Astrocyte (in vitro differentiated cells and primary cell): Measurements from ENCODE around the gene UMODL1. TPM values are rescaled to one million over a fixed set of nuclear protein-coding genes. Genes with fewer than 3 reads are reported as not detected.

Source experiments
- DNase-seq: peaks from one replicate; pipeline ENCODE4 v3.0.0-alpha.2; 2010; ENCODE audit warnings: low read depth
- FAIRE-seq: peaks from 2 replicates; lab custom pipeline; 2011; peaks lifted over from hg19 to GRCh38; lab: Jason Lieb, UNC
- H2AFZ ChIP-seq: 2 replicates; pipeline ENCODE4 v1.6.0; 2012; ENCODE audit warnings: low read depth, low read length, inconsistent platforms
- H3K27ac ChIP-seq: 2 replicates; pipeline ENCODE4 v1.5.1; 2011; ENCODE audit warnings: low read depth, low read length, inconsistent platforms
- H3K27me3 ChIP-seq: 2 replicates; pipeline ENCODE4 v1.6.0; 2011; ENCODE audit warnings: low read length, inconsistent platforms; ENCODE audit not compliant: insufficient read depth
- H3K36me3 ChIP-seq: 2 replicates; pipeline ENCODE4 v1.5.1; 2011; ENCODE audit warnings: low read length, inconsistent platforms; ENCODE audit not compliant: insufficient read depth
- H3K4me1 ChIP-seq: 2 replicates; pipeline ENCODE4 v1.5.1; 2011; ENCODE audit warnings: low read length, inconsistent platforms; ENCODE audit not compliant: insufficient read depth
- H3K4me2 ChIP-seq: 2 replicates; pipeline ENCODE4 v1.6.0; 2012; ENCODE audit warnings: low read length, inconsistent platforms
- H3K4me3 ChIP-seq: 2 replicates; pipeline ENCODE4 v1.5.1; 2011; ENCODE audit warnings: low read depth, mild to moderate bottlenecking, low read length, inconsistent platforms; ENCODE audit not compliant: insufficient read depth
- H3K79me2 ChIP-seq: 2 replicates; pipeline ENCODE4 v1.6.0; 2012; ENCODE audit warnings: mild to moderate bottlenecking, low read length, inconsistent platforms; ENCODE audit not compliant: insufficient read depth
- H3K9ac ChIP-seq: 2 replicates; pipeline ENCODE4 v1.6.0; 2012; ENCODE audit warnings: mild to moderate bottlenecking, low read length, inconsistent platforms
- H3K9me3 ChIP-seq: 2 replicates; pipeline ENCODE4 v1.5.1; 2012; ENCODE audit warnings: low read depth, mild to moderate bottlenecking, low read length, inconsistent platforms; ENCODE audit not compliant: insufficient read depth
- H4K20me1 ChIP-seq: 2 replicates; pipeline ENCODE4 v1.6.0; 2012; ENCODE audit warnings: low read length, inconsistent platforms; ENCODE audit not compliant: insufficient read depth
- H3K27ac Mint-ChIP-seq: one replicate; pipeline ENCODE4 v1.8.0; 2021; ENCODE audit warnings: mild to moderate bottlenecking, mixed read lengths; ENCODE audit not compliant: unreplicated experiment
- H3K27me3 Mint-ChIP-seq: one replicate; pipeline ENCODE4 v1.8.0; 2021; ENCODE audit warnings: low read depth, mixed read lengths; ENCODE audit not compliant: unreplicated experiment
- H3K36me3 Mint-ChIP-seq: one replicate; pipeline ENCODE4 v1.8.0; 2021; ENCODE audit warnings: low read depth, mixed read lengths; ENCODE audit not compliant: unreplicated experiment
- H3K4me1 Mint-ChIP-seq: one replicate; pipeline ENCODE4 v1.8.0; 2021; ENCODE audit warnings: low read depth, mixed read lengths; ENCODE audit not compliant: unreplicated experiment
- H3K4me3 Mint-ChIP-seq: one replicate; pipeline ENCODE4 v1.8.0; 2021; ENCODE audit warnings: mild to moderate bottlenecking, moderate library complexity, mixed read lengths; ENCODE audit not compliant: unreplicated experiment
- H3K9me3 Mint-ChIP-seq: one replicate; pipeline ENCODE4 v1.8.0; 2021; ENCODE audit warnings: mild to moderate bottlenecking, mixed read lengths; ENCODE audit not compliant: unreplicated experiment
- EZH2 ChIP-seq: IDR thresholded peaks from 2 replicates; pipeline ENCODE4 v1.6.1; 2012; ENCODE audit warnings: mild to moderate bottlenecking, low read length, inconsistent platforms; ENCODE audit not compliant: insufficient read depth
- total RNA-seq: library from RNA; stranded (reverse); gene quantifications from 2 replicates; pipeline ENCODE4 v1.2.1, GENCODE V29; 2021
- TF ChIP-seq, protein P1 (sequence below): IDR thresholded peaks from 2 replicates; pipeline ENCODE4 v1.5.1; 2011; ENCODE audit warnings: low read depth, mild to moderate bottlenecking, inconsistent platforms, low read length, moderate library complexity; ENCODE audit not compliant: insufficient read depth

Gene UMODL1
- total RNA-seq, 1 donor from 2014 or later: not detected

DNA sequence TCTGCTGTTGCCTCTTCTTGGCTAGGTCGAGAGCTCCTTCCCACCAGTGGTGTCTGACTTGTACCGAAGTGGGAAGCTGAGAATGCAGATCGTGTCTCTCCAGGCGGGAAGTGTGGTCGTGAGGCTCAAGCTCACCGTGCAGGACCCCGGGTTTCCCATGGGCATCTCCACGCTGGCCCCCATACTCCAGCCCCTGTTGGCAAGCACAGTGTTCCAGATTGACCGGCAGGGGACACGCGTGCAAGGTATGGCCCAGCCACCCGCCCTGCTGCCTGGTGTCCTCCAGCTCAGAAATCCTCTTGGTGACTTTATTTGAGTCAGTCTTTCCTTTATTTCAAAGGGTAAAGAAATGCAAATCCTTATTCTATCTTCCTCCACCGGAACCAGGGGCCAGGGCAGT, 32.7 kb downstream of the UMODL1 start:
- Histone ChIP-seq H3K27me3 (no peaks in the 10 kb centered on the region), H3K27ac (no peak overlapping the region), H2AFZ (no peak overlapping the region), H3K9me3 (no peaks in the 10 kb centered on the region), H3K36me3 (no peaks in the 10 kb centered on the region), H3K4me1 (peaks cover 6% of the 10 kb centered on the region), H3K4me3 (no peak overlapping the region), H3K4me2 (no peak overlapping the region), H3K9ac (no peak overlapping the region), H4K20me1 (no peaks in the 10 kb centered on the region), H3K79me2 (no peaks in the 10 kb centered on the region)
- no peak for DNase-seq
- H3K4me1 Mint-ChIP-seq: peaks cover 9% of the 10 kb centered on the region
- no peak overlapping the region for H3K27ac Mint-ChIP-seq
- H3K27me3 Mint-ChIP-seq: peaks cover 22% of the 10 kb centered on the region
- H3K36me3 Mint-ChIP-seq: no peaks in the 10 kb centered on the region
- no peak for TF ChIP-seq EZH2
- TF ChIP-seq, protein P1, sequence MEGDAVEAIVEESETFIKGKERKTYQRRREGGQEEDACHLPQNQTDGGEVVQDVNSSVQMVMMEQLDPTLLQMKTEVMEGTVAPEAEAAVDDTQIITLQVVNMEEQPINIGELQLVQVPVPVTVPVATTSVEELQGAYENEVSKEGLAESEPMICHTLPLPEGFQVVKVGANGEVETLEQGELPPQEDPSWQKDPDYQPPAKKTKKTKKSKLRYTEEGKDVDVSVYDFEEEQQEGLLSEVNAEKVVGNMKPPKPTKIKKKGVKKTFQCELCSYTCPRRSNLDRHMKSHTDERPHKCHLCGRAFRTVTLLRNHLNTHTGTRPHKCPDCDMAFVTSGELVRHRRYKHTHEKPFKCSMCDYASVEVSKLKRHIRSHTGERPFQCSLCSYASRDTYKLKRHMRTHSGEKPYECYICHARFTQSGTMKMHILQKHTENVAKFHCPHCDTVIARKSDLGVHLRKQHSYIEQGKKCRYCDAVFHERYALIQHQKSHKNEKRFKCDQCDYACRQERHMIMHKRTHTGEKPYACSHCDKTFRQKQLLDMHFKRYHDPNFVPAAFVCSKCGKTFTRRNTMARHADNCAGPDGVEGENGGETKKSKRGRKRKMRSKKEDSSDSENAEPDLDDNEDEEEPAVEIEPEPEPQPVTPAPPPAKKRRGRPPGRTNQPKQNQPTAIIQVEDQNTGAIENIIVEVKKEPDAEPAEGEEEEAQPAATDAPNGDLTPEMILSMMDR: no peak
- no peak overlapping the region for H3K4me3 Mint-ChIP-seq
- no peaks in the 10 kb centered on the region for H3K9me3 Mint-ChIP-seq
- FAIRE-seq: no peak

DNA sequence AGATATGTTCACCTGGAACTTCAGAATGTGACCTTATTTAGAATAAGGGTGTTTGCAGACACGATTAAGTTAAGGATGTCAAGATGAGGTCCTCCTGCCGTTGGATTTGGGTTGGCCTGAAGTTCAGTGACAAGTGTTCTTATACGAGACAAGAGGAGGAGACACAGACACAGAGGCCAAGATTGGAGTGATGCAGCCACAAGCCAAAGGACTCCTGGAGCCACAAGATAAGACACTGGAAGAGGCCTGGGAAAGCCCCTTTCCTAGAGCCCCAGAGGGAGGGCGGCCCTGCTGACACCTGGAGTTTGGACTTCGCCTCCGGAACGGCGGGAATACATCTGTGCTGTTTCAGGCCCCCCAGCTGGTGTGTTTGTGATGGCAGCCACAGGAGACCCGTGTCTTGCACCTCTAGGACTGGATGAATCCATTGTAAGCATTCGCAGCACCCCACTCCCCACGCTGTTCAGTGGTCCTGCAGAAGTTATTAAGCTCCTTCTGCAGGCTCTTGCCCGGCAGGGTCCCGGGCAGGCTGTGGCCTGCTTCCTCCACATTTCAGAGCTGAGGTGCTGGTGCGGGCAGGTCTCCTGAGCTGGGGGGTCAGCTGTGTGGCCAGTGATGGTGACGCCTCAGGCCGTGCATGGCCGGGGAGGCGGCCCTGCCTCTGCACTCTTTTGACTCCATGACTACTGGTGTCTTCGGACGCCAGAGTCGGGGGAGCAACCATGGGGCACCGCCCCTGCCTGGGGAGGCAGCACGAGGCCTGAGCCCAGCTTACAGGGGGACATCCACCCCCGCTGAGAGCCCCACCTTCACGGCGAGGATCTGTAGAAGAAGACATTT, 34.6 kb downstream of the UMODL1 start:
- no peaks in the 10 kb centered on the region for H4K20me1 ChIP-seq
- no peaks in the 10 kb centered on the region for H3K79me2 ChIP-seq
- H3K36me3 ChIP-seq: no peaks in the 10 kb centered on the region
- no peaks in the 10 kb centered on the region for H3K9me3 ChIP-seq
- H2AFZ ChIP-seq: no peak overlapping the region
- Mint-ChIP-seq H3K9me3 (no peaks in the 10 kb centered on the region), H3K27ac (no peak overlapping the region), H3K4me3 (no peak overlapping the region), H3K27me3 (peaks cover 22% of the 10 kb centered on the region), H3K36me3 (no peaks in the 10 kb centered on the region), H3K4me1 (peaks cover 9% of the 10 kb centered on the region)
- H3K9ac ChIP-seq: no peak overlapping the region
- H3K27ac ChIP-seq: no peak overlapping the region
- no peak overlapping the region for H3K4me2 ChIP-seq
- H3K27me3 ChIP-seq: no peaks in the 10 kb centered on the region
- no peak overlapping the region for H3K4me3 ChIP-seq
- H3K4me1 ChIP-seq: peaks cover 6% of the 10 kb centered on the region
- DNase-seq: no peak
- no peak for FAIRE-seq
- TF ChIP-seq, protein P1: no peak
- TF ChIP-seq EZH2: no peak

DNA sequence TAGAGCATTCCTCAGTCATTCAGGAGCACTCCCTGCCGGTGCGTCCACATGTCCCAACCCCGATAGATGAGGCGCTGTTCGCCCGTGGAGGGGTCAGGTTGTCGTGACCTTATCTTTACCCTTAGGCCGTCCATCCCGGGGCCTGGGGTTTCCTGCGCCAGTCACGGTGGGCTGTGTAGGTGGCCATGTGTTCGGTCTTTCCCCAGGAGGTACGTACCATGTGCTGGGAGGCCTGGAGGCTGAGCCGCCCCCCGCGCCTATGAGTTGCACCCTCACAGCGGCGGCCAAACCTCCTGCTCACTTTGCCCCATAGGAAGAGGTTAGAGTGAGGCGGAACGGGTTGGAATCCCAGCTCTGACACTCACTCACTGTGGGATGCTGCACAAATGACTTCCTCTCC, 35.3 kb downstream of the UMODL1 start:
- DNase-seq (no peak), FAIRE-seq (no peak)
- no peaks in the 10 kb centered on the region for H3K79me2 ChIP-seq
- H3K27me3 ChIP-seq: peaks cover 2% of the 10 kb centered on the region
- Mint-ChIP-seq H3K36me3 (no peaks in the 10 kb centered on the region), H3K9me3 (no peaks in the 10 kb centered on the region), H3K4me1 (peaks cover 9% of the 10 kb centered on the region), H3K27me3 (peaks cover 22% of the 10 kb centered on the region), H3K27ac (no peak overlapping the region), H3K4me3 (no peak overlapping the region)
- H3K4me1 ChIP-seq: peaks cover 6% of the 10 kb centered on the region
- H3K9me3 ChIP-seq: no peaks in the 10 kb centered on the region
- no peak overlapping the region for H3K4me2 ChIP-seq
- no peaks in the 10 kb centered on the region for H4K20me1 ChIP-seq
- H3K36me3 ChIP-seq: no peaks in the 10 kb centered on the region
- no peak overlapping the region for H2AFZ ChIP-seq
- H3K9ac ChIP-seq: no peak overlapping the region
- no peak for TF ChIP-seq EZH2
- TF ChIP-seq, protein P1: no peak
- H3K4me3 ChIP-seq: no peak overlapping the region
- no peak overlapping the region for H3K27ac ChIP-seq
